Measurements from ENCODE around the gene SIX5. TPM values are rescaled to one million over a fixed set of nuclear protein-coding genes. Genes with fewer than 3 reads are reported as not detected.

SIX5 gene
- total RNA-seq, 2 donors from 2014 or later = 3.7 to 5.2 TPM

- Mint-ChIP-seq H3K27ac (no peak overlapping the region), H3K36me3 (ENCODE audit: insufficient read depth in 2 of 2) (peaks cover 2 to 5% of the 10 kb centered on the region in 2 donors), H3K27me3 (ENCODE audit: low read depth) (peaks cover 24% of the 10 kb centered on the region), H3K4me3 (no peak overlapping the region), H3K9me3 (no peaks in the 10 kb centered on the region), H3K4me1 (ENCODE audit: low read depth) (peaks cover 17% of the 10 kb centered on the region)
- DNase-seq (no peak), ATAC-seq (replicated peaks in 1 of 2) (no peak)
These were observed 8.4 kb upstream of the SIX5 start for GRCh38 chr19:45777395-45777961.

GRCh38 chr19:45774765-45775164, 5.7 kb upstream of the SIX5 start:
- no peak overlapping the region for H3K4me3 Mint-ChIP-seq
- H3K4me1 Mint-ChIP-seq (ENCODE audit: low read depth) = peaks cover 16% of the 10 kb centered on the region
- no peak for DNase-seq
- H3K27me3 Mint-ChIP-seq (ENCODE audit: low read depth) = peaks cover 10% of the 10 kb centered on the region
- H3K9me3 Mint-ChIP-seq = no peaks in the 10 kb centered on the region
- no peak overlapping the region for H3K27ac Mint-ChIP-seq
- peaks cover 2 to 5% of the 10 kb centered on the region in 2 donors for H3K36me3 Mint-ChIP-seq (ENCODE audit: insufficient read depth in 2 of 2)
- no peak for ATAC-seq (replicated peaks in 1 of 2)

GRCh38 chr19:45773384-45773783, 4.3 kb upstream of the SIX5 start:
- peaks cover 6% of the 10 kb centered on the region for H3K4me1 Mint-ChIP-seq (ENCODE audit: low read depth)
- DNase-seq = no peak
- H3K4me3 Mint-ChIP-seq = no peak overlapping the region
- no peaks in the 10 kb centered on the region for H3K9me3 Mint-ChIP-seq
- ATAC-seq (replicated peaks in 1 of 2) = no peak
- H3K36me3 Mint-ChIP-seq (ENCODE audit: insufficient read depth in 2 of 2) = peaks cover 0 to 2% of the 10 kb centered on the region in 2 donors
- no peak overlapping the region for H3K27ac Mint-ChIP-seq
- H3K27me3 Mint-ChIP-seq (ENCODE audit: low read depth) = no peaks in the 10 kb centered on the region

- Mint-ChIP-seq H3K27ac (no peak overlapping the region), H3K4me3 (no peak overlapping the region), H3K36me3 (ENCODE audit: insufficient read depth in 2 of 2) (peaks cover 0 to 2% of the 10 kb centered on the region in 2 donors), H3K9me3 (no peaks in the 10 kb centered on the region), H3K27me3 (ENCODE audit: low read depth) (no peaks in the 10 kb centered on the region), H3K4me1 (ENCODE audit: low read depth) (peaks cover 5% of the 10 kb centered on the region)
- ATAC-seq (replicated peaks in 1 of 2) (no peak), DNase-seq (no peak)
These were observed 3.9 kb upstream of the SIX5 start for GRCh38 chr19:45772912-45773311.

- peak overlapping the region in 1 of 2 donors; percentile 10 for H3K4me3 Mint-ChIP-seq
- H3K4me1 Mint-ChIP-seq (ENCODE audit: low read depth) = peaks cover 5% of the 10 kb centered on the region
- ATAC-seq (replicated peaks in 1 of 2) = no peak
- H3K9me3 Mint-ChIP-seq = no peaks in the 10 kb centered on the region
- H3K27ac Mint-ChIP-seq = no peak overlapping the region
- DNase-seq = no peak
- peaks cover 2% of the 10 kb centered on the region for H3K27me3 Mint-ChIP-seq (ENCODE audit: low read depth)
- peaks cover 0 to 2% of the 10 kb centered on the region in 2 donors for H3K36me3 Mint-ChIP-seq (ENCODE audit: insufficient read depth in 2 of 2)
These were observed 3.2 kb upstream of the SIX5 start for GRCh38 chr19:45772130-45772840.

GRCh38 chr19:45771311-45771933, 2.4 kb upstream of the SIX5 start:
- Mint-ChIP-seq H3K9me3 (no peaks in the 10 kb centered on the region), H3K27me3 (ENCODE audit: low read depth) (peaks cover 4% of the 10 kb centered on the region), H3K4me3 (peak overlapping the region in 1 of 2 donors; percentile 39), H3K4me1 (ENCODE audit: low read depth) (peaks cover 5% of the 10 kb centered on the region), H3K36me3 (ENCODE audit: insufficient read depth in 2 of 2) (no peaks in the 10 kb centered on the region), H3K27ac (no peak overlapping the region)
- DNase-seq (no peak), ATAC-seq (replicated peaks in 1 of 2) (no peak)

- no peaks in the 10 kb centered on the region for H3K36me3 Mint-ChIP-seq (ENCODE audit: insufficient read depth in 2 of 2)
- peaks cover 4% of the 10 kb centered on the region for H3K27me3 Mint-ChIP-seq (ENCODE audit: low read depth)
- H3K4me3 Mint-ChIP-seq = peak overlapping the region; percentile 92 to 96
- peaks cover 5% of the 10 kb centered on the region for H3K4me1 Mint-ChIP-seq (ENCODE audit: low read depth)
- peak; percentile 73 for ATAC-seq (replicated peaks in 1 of 2)
- DNase-seq = peak; percentile 92 to 94
- no peaks in the 10 kb centered on the region for H3K9me3 Mint-ChIP-seq
- no peak overlapping the region for H3K27ac Mint-ChIP-seq
These were observed 1.4 kb upstream of the SIX5 start for GRCh38 chr19:45770192-45771101.

GRCh38 chr19:45769821-45770191, 754 bp upstream of the SIX5 start:
- peak overlapping the region; percentile 92 to 96 for H3K4me3 Mint-ChIP-seq
- no peaks in the 10 kb centered on the region for H3K36me3 Mint-ChIP-seq (ENCODE audit: insufficient read depth in 2 of 2)
- peak; percentile 52 to 60 for DNase-seq
- H3K4me1 Mint-ChIP-seq (ENCODE audit: low read depth) = peaks cover 5% of the 10 kb centered on the region
- peaks cover 4% of the 10 kb centered on the region for H3K27me3 Mint-ChIP-seq (ENCODE audit: low read depth)
- peak overlapping the region; percentile 44 for H3K27ac Mint-ChIP-seq
- ATAC-seq (replicated peaks in 1 of 2) = peak; percentile 27 to 37
- H3K9me3 Mint-ChIP-seq = no peaks in the 10 kb centered on the region

GRCh38 chr19:45768655-45768983, 433 bp downstream of the SIX5 start:
- Mint-ChIP-seq H3K4me1 (ENCODE audit: low read depth) (peaks cover 5% of the 10 kb centered on the region), H3K27me3 (ENCODE audit: low read depth) (peaks cover 4% of the 10 kb centered on the region), H3K36me3 (ENCODE audit: insufficient read depth in 2 of 2) (no peaks in the 10 kb centered on the region), H3K9me3 (no peaks in the 10 kb centered on the region), H3K27ac (no peak overlapping the region), H3K4me3 (peak overlapping the region; percentile 92 to 96)
- ATAC-seq (replicated peaks in 1 of 2) (no peak), DNase-seq (peak; percentile 63)

GRCh38 chr19:45767881-45768654, 984 bp downstream of the SIX5 start:
- Mint-ChIP-seq H3K27me3 (ENCODE audit: low read depth) (peaks cover 4% of the 10 kb centered on the region), H3K36me3 (ENCODE audit: insufficient read depth in 2 of 2) (no peaks in the 10 kb centered on the region), H3K4me1 (ENCODE audit: low read depth) (peaks cover 5% of the 10 kb centered on the region), H3K9me3 (no peaks in the 10 kb centered on the region), H3K4me3 (peak overlapping the region; percentile 73 to 75), H3K27ac (no peak overlapping the region)
- DNase-seq (peak; percentile 44), ATAC-seq (replicated peaks in 1 of 2) (no peak)

GRCh38 chr19:45767410-45767880, 1.6 kb downstream of the SIX5 start:
- no peak overlapping the region for H3K27ac Mint-ChIP-seq
- no peaks in the 10 kb centered on the region for H3K9me3 Mint-ChIP-seq
- DNase-seq = no peak
- H3K27me3 Mint-ChIP-seq (ENCODE audit: low read depth) = peaks cover 4% of the 10 kb centered on the region
- peaks cover 5% of the 10 kb centered on the region for H3K4me1 Mint-ChIP-seq (ENCODE audit: low read depth)
- peak overlapping the region; percentile 58 to 75 for H3K4me3 Mint-ChIP-seq
- H3K36me3 Mint-ChIP-seq (ENCODE audit: insufficient read depth in 2 of 2) = no peaks in the 10 kb centered on the region
- no peak for ATAC-seq (replicated peaks in 1 of 2)

- Mint-ChIP-seq H3K9me3 (no peaks in the 10 kb centered on the region), H3K27ac (no peak overlapping the region)
These were observed 2.1 kb downstream of the SIX5 start for GRCh38 chr19:45766869-45767346.

More at GRCh38 chr19:45766869-45767346, 2.1 kb downstream of the SIX5 start:
- Mint-ChIP-seq H3K27me3 (ENCODE audit: low read depth) (peaks cover 4% of the 10 kb centered on the region), H3K4me3 (peak overlapping the region; percentile 58 to 75), H3K36me3 (ENCODE audit: insufficient read depth in 2 of 2) (no peaks in the 10 kb centered on the region), H3K4me1 (ENCODE audit: low read depth) (peaks cover 5% of the 10 kb centered on the region)
- DNase-seq (no peak), ATAC-seq (replicated peaks in 1 of 2) (no peak)
